Heart left ventricle (tissue), 13 donors: ENCODE measurements around the gene NCSTN.

Experiments used
- POLR2A ChIP-seq, 2 donors: fragments of 450-650 bp; IDR thresholded peaks; one replicate each; pipeline ENCODE4 v1.6.1; 2017; ENCODE audit warnings: antibody characterized with exemption in 2 of 2, mild to moderate bottlenecking in 2 of 2, moderate library complexity in 2 of 2
- TF ChIP-seq, protein P1 (sequence below), 12 donors: fragments of 200-600 bp; sonication (generic) in 4 of 12; IDR thresholded peaks; one replicate each; pipeline versions ENCODE4 v1.5.0 to v1.8.0; 2018 to 2022; ENCODE audit warnings: antibody characterized with exemption in 12 of 12, mild to moderate bottlenecking in 5 of 12
- donor health status: ischemic (EF 13 %, LVEDD 7.1; RV severe dilation, severe dysfunction).
- donor health status: DM: no; HTN: yes; CAD: no.
- donor health status: DM: no; HTN: no; CAD: no.
- donor health status: ischemic (EF 25% LVEDD 6.9; RV normal size, moderate dysfunction).
- donor health status: ischemic (EF 25% LVEDD 5.7; RV mildly dilated, moderate dysfunction).
- donor health status: ischemic (EF 35%, LVEDD 5.7; RV mildly dilated, moderate dysfunction).
- donor health status: nonischemic (EF 11% LVEDD 7.7; RV severe dilation, severe dysfunction).
- donor health status: DM: yes; HTN: yes; CAD: no.
- donor health status: PGD.
- donor health status: ischemic (EF 29% LVEDD 5.4; RV normal size, mild dysfunction).
- donor health status: nonischemic (EF 23%, LVEDD 6.1; RV moderate dilation, normal function).

GRCh38 chr1:160309571-160309970 is 33.6 kb upstream of the NCSTN start:
- TF ChIP-seq, protein P1, sequence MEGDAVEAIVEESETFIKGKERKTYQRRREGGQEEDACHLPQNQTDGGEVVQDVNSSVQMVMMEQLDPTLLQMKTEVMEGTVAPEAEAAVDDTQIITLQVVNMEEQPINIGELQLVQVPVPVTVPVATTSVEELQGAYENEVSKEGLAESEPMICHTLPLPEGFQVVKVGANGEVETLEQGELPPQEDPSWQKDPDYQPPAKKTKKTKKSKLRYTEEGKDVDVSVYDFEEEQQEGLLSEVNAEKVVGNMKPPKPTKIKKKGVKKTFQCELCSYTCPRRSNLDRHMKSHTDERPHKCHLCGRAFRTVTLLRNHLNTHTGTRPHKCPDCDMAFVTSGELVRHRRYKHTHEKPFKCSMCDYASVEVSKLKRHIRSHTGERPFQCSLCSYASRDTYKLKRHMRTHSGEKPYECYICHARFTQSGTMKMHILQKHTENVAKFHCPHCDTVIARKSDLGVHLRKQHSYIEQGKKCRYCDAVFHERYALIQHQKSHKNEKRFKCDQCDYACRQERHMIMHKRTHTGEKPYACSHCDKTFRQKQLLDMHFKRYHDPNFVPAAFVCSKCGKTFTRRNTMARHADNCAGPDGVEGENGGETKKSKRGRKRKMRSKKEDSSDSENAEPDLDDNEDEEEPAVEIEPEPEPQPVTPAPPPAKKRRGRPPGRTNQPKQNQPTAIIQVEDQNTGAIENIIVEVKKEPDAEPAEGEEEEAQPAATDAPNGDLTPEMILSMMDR (IDR thresholded peaks at IDR 0.05), result no peak
- no peak for TF ChIP-seq POLR2A (IDR thresholded peaks at IDR 0.05)
